OCI-LY7 (cell line): ENCODE measurements around the gene OR2V2. TPM values are rescaled to one million over a fixed set of nuclear protein-coding genes. Genes with fewer than 3 reads are reported as not detected.

Experiments
- BruUV-seq: library from RNA; stranded (reverse); fragments of 400-500 nt; replicated peaks from 2 replicates; lab custom pipeline; 2021; lab: Mats Ljungman, UMichigan
- CTCF ChIA-PET: fragments of 300-600 bp; sonication (Branson Sonifier 250); formaldehyde crosslinking; loops from one replicate; lab custom pipeline; 2022; ENCODE audit warnings: antibody characterized with exemption; ENCODE audit not compliant: unreplicated experiment; lab: Charles Lee
- POLR2A ChIA-PET: fragments of 300-600 bp; sonication (Branson Sonifier 250); formaldehyde crosslinking; loops from one replicate; lab custom pipeline; 2022; ENCODE audit warnings: antibody characterized with exemption; lab: Charles Lee
- DNase-seq: peaks from one replicate; pipeline ENCODE4 v3.0.0-alpha.2; 2015; ENCODE audit warnings: low spot score
- H2AFZ ChIP-seq: fragments of 200-600 bp; sonication (generic), shearing (Covaris generic); 2 replicates; pipeline ENCODE4 v1.6.1; 2014; ENCODE audit warnings: mild to moderate bottlenecking, antibody characterized with exemption, low read length, moderate library complexity
- H3K27ac ChIP-seq: fragments of 200-600 bp; sonication (generic); 2 replicates; pipeline ENCODE4 v1.5.1; 2014; ENCODE audit warnings: mixed run types, low read depth, mild to moderate bottlenecking, moderate library complexity, low read length, inconsistent platforms; ENCODE audit not compliant: poor library complexity, severe bottlenecking
- H3K36me3 ChIP-seq: fragments of 200-600 bp; sonication (generic); 2 replicates; pipeline ENCODE4 v1.6.1; 2014; ENCODE audit warnings: mild to moderate bottlenecking, antibody characterized with exemption, low read length, moderate library complexity, mixed read lengths; ENCODE audit not compliant: insufficient read depth
- H3K4me1 ChIP-seq: fragments of 200-600 bp; sonication (generic); 2 replicates; pipeline ENCODE4 v1.5.1; 2014; ENCODE audit warnings: mild to moderate bottlenecking, low read length; ENCODE audit not compliant: insufficient read depth, poor library complexity, severe bottlenecking
- H3K4me2 ChIP-seq: fragments of 200-600 bp; sonication (generic); 2 replicates; pipeline ENCODE4 v1.6.1; 2014; ENCODE audit warnings: mild to moderate bottlenecking, low read length
- H3K4me3 ChIP-seq: fragments of 200-600 bp; sonication (generic); 2 replicates; pipeline ENCODE4 v1.5.1; 2014; ENCODE audit warnings: mild to moderate bottlenecking, low read depth, low read length; ENCODE audit not compliant: poor library complexity, severe bottlenecking
- H3K79me2 ChIP-seq: fragments of 200-600 bp; sonication (generic); 2 replicates; pipeline ENCODE4 v1.6.1; 2016; ENCODE audit warnings: low read depth, mild to moderate bottlenecking, low read length, moderate library complexity, mixed read lengths; ENCODE audit not compliant: insufficient read depth
- H3K9me2 ChIP-seq: fragments of 200-600 bp; sonication (generic); 2 replicates; pipeline ENCODE4 v1.6.1; 2016; ENCODE audit warnings: mild to moderate bottlenecking, low read length, mixed read lengths; ENCODE audit not compliant: insufficient read depth
- H3K9me3 ChIP-seq: fragments of 200-600 bp; sonication (generic); 2 replicates; pipeline ENCODE4 v1.6.1; 2014; ENCODE audit warnings: mild to moderate bottlenecking, mixed run types, low read length, mixed read lengths
- H4K20me1 ChIP-seq: fragments of 200-600 bp; sonication (generic); 2 replicates; pipeline ENCODE4 v1.6.1; 2014; ENCODE audit warnings: mild to moderate bottlenecking, antibody characterized with exemption, low read length, moderate library complexity, mixed read lengths; ENCODE audit not compliant: insufficient read depth
- EZH2phosphoT487 ChIP-seq: fragments of 200-600 bp; sonication (generic); IDR thresholded peaks from 2 replicates; pipeline ENCODE4 v1.6.1; 2018; ENCODE audit warnings: low read depth, borderline replicate concordance, mild to moderate bottlenecking, mixed run types, antibody characterized with exemption, low read length, moderate library complexity, mixed read lengths
- intact Hi-C: fragments of 100-400 bp; cut with micrococcal nuclease; formaldehyde crosslinking; loops from one replicate; pipeline ENCODE4 v1.10.0; 2022; ENCODE audit not compliant: unreplicated experiment
- total RNA-seq, 2 experiments: library from RNA; depleted of rRNA in 1 of 2; stranded (reverse); fragments of >200 nt in 1 of 2; shearing (Covaris generic) in 1 of 2; gene quantifications; 2 replicates each; pipeline ENCODE4 v1.2.3, GENCODE V29; 2014 to 2022
- TF ChIP-seq, protein P1 (sequence below): fragments of 200-600 bp; sonication (generic); conservative IDR thresholded peaks from 2 replicates; pipeline ENCODE4 v1.5.1; 2014; ENCODE audit warnings: mild to moderate bottlenecking, antibody characterized with exemption, low read length, moderate library complexity, mixed read lengths

OR2V2 gene
- total RNA-seq, 2 experiments from 2014 or later = 0.06 TPM; not detected in 1

DNA sequence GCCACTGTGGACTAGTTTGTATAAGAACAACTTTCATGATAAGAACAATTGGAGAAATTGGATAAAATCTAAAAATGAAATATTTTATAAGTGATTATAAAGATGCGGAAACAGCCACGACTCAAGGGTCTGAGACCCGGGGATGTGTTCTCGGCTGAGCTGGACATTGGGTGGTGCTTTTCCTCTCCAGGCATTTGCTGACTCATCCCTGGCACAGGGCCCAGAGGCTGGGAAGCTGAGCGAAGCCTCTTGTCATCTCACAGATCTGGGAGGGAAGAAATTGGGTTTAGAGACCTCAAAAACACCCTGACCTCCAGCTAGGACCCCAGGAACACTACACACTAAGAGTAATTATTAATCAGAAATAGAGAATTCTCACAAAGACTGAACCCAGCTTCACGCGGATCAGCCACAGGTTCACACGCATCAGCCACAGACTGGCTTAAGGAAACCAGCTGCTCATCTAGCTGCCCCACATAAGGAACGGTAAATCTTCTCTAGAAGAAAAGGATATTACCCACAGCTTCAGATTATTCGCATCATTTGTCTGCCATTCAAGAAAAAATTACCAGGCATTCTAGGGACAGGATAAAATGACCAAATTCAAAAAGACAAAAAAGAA is 13.7 kb upstream of the OR2V2 start:
- no peak overlapping the region for H3K4me2 ChIP-seq
- intact Hi-C loops = no loop called here

DNA sequence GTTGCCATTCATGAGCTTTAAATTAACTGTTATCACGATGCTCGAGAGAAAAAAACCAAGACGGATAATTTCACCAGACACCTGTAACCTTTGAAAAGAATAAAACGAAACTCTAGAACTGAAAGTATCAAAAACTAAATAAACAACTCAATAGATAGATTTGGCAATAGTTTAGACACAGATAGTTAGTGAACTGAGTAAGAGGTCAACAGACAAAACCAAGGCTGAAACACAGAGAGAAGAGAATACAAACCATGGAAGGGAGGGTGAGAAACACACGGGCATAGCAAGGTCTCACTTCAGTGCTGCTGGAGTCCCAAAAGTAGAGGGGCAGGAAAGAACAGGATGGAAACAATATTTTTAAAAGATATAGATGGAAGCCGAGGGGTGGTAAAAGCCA is 13.1 kb upstream of the OR2V2 start:
- BruUV-seq = no TSS peak
- no peaks in the 10 kb centered on the region for H3K36me3 ChIP-seq
- ChIA-PET CTCF (no interaction called here), POLR2A (no interaction called here)
- no peak for DNase-seq
- H3K9me2 ChIP-seq = no peaks in the 10 kb centered on the region
- H3K27ac ChIP-seq = no peak overlapping the region
- H3K9me3 ChIP-seq = peaks cover 8% of the 10 kb centered on the region; the same call in 1 of the 2 replicates
- H2AFZ ChIP-seq = no peak overlapping the region
- intact Hi-C loops = no loop called here
- H3K4me2 ChIP-seq = no peak overlapping the region
- no peaks in the 10 kb centered on the region for H3K79me2 ChIP-seq
- H4K20me1 ChIP-seq = no peaks in the 10 kb centered on the region
- H3K4me3 ChIP-seq = no peak overlapping the region
- H3K4me1 ChIP-seq = no peaks in the 10 kb centered on the region
- TF ChIP-seq, protein P1, sequence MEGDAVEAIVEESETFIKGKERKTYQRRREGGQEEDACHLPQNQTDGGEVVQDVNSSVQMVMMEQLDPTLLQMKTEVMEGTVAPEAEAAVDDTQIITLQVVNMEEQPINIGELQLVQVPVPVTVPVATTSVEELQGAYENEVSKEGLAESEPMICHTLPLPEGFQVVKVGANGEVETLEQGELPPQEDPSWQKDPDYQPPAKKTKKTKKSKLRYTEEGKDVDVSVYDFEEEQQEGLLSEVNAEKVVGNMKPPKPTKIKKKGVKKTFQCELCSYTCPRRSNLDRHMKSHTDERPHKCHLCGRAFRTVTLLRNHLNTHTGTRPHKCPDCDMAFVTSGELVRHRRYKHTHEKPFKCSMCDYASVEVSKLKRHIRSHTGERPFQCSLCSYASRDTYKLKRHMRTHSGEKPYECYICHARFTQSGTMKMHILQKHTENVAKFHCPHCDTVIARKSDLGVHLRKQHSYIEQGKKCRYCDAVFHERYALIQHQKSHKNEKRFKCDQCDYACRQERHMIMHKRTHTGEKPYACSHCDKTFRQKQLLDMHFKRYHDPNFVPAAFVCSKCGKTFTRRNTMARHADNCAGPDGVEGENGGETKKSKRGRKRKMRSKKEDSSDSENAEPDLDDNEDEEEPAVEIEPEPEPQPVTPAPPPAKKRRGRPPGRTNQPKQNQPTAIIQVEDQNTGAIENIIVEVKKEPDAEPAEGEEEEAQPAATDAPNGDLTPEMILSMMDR = no peak
- no peak for TF ChIP-seq EZH2phosphoT487

More for the DNA sequence above, 13.7 kb upstream of the OR2V2 start:
- Histone ChIP-seq H4K20me1 (no peaks in the 10 kb centered on the region), H3K4me1 (no peaks in the 10 kb centered on the region), H2AFZ (no peak overlapping the region), H3K79me2 (no peaks in the 10 kb centered on the region), H3K9me2 (no peaks in the 10 kb centered on the region), H3K9me3 (peaks cover 8% of the 10 kb centered on the region; the same call in 1 of the 2 replicates), H3K27ac (no peak overlapping the region), H3K4me3 (no peak overlapping the region), H3K36me3 (no peaks in the 10 kb centered on the region)
- ChIA-PET POLR2A (no interaction called here), CTCF (no interaction called here)
- no peak for DNase-seq
- no TSS peak for BruUV-seq
- TF ChIP-seq, protein P1 = no peak
- no peak for TF ChIP-seq EZH2phosphoT487

DNA sequence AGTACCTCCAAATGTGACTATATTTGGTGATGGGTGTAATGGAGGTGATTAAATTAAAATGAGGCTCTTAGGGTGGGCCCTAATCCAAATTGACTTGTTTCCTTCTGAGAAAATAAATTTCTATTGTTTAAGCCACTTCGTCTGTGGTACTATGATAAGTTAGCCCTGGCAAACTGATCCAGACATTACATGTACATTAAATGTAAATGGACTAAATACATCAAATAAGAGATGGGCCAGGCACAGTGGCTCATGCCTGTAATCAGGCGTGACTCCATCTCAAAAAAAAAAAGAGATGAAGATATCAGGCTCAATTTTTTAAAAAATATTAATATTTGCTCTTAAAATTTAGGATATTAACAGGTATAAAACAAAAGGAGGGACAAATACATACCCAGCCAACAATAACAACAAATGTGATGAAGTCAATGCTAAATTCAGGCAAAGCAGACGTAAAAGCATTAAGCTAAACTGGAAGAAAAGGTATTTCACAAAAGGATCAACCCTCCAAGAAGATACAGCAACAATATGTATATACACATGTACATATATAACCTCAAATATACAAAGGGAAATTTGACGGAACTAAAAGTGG is 10.9 kb upstream of the OR2V2 start:
- no peak for TF ChIP-seq EZH2phosphoT487
- TF ChIP-seq, protein P1 = no peak
- Histone ChIP-seq H2AFZ (no peak overlapping the region), H3K4me2 (no peak overlapping the region), H3K79me2 (no peaks in the 10 kb centered on the region), H3K9me2 (no peaks in the 10 kb centered on the region), H3K27ac (no peak overlapping the region), H4K20me1 (no peaks in the 10 kb centered on the region), H3K9me3 (peaks cover 8% of the 10 kb centered on the region; the same call in 1 of the 2 replicates), H3K4me1 (no peaks in the 10 kb centered on the region), H3K4me3 (no peak overlapping the region), H3K36me3 (no peaks in the 10 kb centered on the region)
- no TSS peak for BruUV-seq
- intact Hi-C loops = no loop called here
- POLR2A ChIA-PET = no interaction called here
- CTCF ChIA-PET = no interaction called here
- no peak for DNase-seq
